Tibial artery (tissue), 4 donors: Measurements from ENCODE around the gene STON2.

Experiments
- DNase-seq, 2 donors: peaks; one replicate each; pipeline ENCODE4 v3.0.0-alpha.2; 2019
- H3K27ac ChIP-seq, 2 donors: fragments of 200-600 bp; sonication (generic) in 1 of 2; 1 replicate in 1 of 2; 2 replicates in 1 of 2; pipeline ENCODE4 v1.5.1; 2018 to 2019; ENCODE audit warnings: mild to moderate bottlenecking in 1 of 2
- H3K27me3 ChIP-seq, 2 donors: fragments of 200-600 bp; sonication (generic) in 1 of 2; one replicate each; pipeline versions ENCODE4 v1.5.1 to v1.6.0; 2016 to 2019
- H3K36me3 ChIP-seq, 3 donors: fragments of 200-600 bp; sonication (generic) in 2 of 3; one replicate each; pipeline ENCODE4 v1.5.1; 2016 to 2019; ENCODE audit warnings: mild to moderate bottlenecking in 2 of 3
- H3K4me1 ChIP-seq, 4 donors: fragments of 200-600 bp; sonication (generic) in 2 of 4; 1 replicate in 3 of 4; 2 replicates in 1 of 4; pipeline ENCODE4 v1.5.1; 2016 to 2019
- H3K4me3 ChIP-seq, 2 donors: fragments of 200-600 bp; sonication (generic) in 1 of 2; 1 replicate in 1 of 2; 2 replicates in 1 of 2; pipeline ENCODE4 v1.5.1; 2018 to 2019; ENCODE audit warnings: mild to moderate bottlenecking in 2 of 2
- H3K9me3 ChIP-seq, 3 donors: fragments of 200-600 bp; sonication (generic) in 1 of 3; one replicate each; pipeline ENCODE4 v1.5.1; 2016 to 2019
- intact Hi-C: fragments of 100-400 bp; cut with DNase I; formaldehyde crosslinking; loops from one replicate; pipeline ENCODE4 v1.15.0; 2023; ENCODE audit warnings: low total_unique reads
- TF ChIP-seq, protein P1 (sequence below), 2 experiments: fragments of 200-600 bp in 1 of 2; fragments of 450-650 bp in 1 of 2; IDR thresholded peaks; one replicate each; pipeline ENCODE4 v1.5.1; 2017 to 2019; ENCODE audit warnings: antibody characterized with exemption in 2 of 2, mild to moderate bottlenecking in 1 of 2, moderate library complexity in 1 of 2

Gene STON2

DNA sequence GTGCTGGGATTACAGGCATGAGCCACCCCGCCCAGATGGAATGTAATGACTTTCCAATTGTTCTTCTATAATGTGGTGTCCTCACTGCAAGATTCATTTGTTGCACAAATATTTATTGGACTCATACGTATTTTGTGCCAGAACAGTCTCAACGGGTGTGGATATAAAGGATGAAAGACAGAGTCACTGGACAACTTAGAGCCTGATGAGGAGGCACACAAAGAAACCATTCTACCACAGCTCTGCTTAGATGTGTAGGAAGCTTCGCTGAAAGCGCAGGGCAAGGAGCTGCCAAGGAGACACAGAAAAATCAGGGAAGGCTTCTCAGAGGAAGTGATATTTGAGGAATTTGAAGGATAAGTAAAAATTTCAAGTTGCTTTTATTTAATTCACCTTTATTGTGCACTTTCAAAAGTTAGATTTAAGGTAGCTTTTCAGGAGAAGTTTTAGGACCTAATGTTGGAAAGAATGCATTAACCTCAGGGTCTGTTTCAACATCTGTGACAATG lies 41.6 kb upstream of the STON2 start:
- Histone ChIP-seq H3K27ac (no peak overlapping the region), H3K27me3 (peaks cover 0 to 56% of the 10 kb centered on the region in 2 donors)
- intact Hi-C loops = no loop called here

DNA sequence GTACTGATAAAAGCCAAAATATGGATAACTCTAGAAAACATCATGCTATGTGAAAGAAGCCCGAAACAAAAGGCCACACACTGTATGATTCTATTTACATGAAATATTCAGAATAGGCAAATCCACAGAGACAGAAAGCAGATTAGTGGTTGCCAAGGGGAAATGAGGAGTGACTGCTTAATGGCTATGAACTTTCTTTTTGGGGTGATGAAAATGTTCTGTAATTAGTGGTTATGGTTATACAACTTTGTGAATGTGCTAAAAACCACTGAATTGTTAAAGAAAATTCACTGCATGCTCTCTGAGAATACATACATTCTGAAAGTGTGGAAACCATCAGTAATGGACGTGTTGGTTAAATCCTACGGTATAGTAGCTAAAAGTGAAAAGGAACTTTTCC lies 39.9 kb upstream of the STON2 start:
- no peak overlapping the region for H3K27ac ChIP-seq
- intact Hi-C loops = no loop called here
- H3K4me1 ChIP-seq = peaks cover 0 to 20% (median 14%) of the 10 kb centered on the region in 4 donors
- H3K4me3 ChIP-seq = no peak overlapping the region
- no peaks in the 10 kb centered on the region for H3K9me3 ChIP-seq
- DNase-seq = no peak
- H3K36me3 ChIP-seq = no peaks in the 10 kb centered on the region
- TF ChIP-seq, protein P1, sequence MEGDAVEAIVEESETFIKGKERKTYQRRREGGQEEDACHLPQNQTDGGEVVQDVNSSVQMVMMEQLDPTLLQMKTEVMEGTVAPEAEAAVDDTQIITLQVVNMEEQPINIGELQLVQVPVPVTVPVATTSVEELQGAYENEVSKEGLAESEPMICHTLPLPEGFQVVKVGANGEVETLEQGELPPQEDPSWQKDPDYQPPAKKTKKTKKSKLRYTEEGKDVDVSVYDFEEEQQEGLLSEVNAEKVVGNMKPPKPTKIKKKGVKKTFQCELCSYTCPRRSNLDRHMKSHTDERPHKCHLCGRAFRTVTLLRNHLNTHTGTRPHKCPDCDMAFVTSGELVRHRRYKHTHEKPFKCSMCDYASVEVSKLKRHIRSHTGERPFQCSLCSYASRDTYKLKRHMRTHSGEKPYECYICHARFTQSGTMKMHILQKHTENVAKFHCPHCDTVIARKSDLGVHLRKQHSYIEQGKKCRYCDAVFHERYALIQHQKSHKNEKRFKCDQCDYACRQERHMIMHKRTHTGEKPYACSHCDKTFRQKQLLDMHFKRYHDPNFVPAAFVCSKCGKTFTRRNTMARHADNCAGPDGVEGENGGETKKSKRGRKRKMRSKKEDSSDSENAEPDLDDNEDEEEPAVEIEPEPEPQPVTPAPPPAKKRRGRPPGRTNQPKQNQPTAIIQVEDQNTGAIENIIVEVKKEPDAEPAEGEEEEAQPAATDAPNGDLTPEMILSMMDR (IDR thresholded peaks at IDR 0.05) = no peak
- H3K27me3 ChIP-seq = peaks cover 0 to 57% of the 10 kb centered on the region in 2 donors

More for the DNA sequence above, 41.6 kb upstream of the STON2 start:
- DNase-seq = no peak
- no peaks in the 10 kb centered on the region for H3K9me3 ChIP-seq
- H3K4me1 ChIP-seq = peaks cover 0 to 5% (median 1%) of the 10 kb centered on the region in 4 donors
- no peak overlapping the region for H3K4me3 ChIP-seq
- no peaks in the 10 kb centered on the region for H3K36me3 ChIP-seq
- TF ChIP-seq, protein P1 (IDR thresholded peaks at IDR 0.05) = no peak

DNA sequence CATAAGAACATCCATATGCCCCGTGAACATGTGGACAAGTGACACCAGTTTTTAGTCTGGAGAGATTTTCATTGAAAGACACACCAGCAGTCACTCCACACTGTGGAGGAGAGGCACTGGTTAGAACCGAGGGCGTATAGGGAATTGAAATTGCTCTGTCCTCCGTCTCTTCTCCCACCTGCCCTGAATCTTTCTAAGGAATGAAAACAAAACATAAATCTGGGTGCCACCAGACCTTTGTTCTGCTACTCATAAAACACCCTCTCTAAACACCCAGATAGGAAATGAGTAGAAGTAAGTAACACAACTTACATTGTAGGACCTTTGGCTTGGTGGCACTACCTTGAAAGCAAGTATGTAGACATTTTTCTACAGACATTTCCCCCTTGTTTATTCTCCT lies 37.1 kb upstream of the STON2 start:
- TF ChIP-seq, protein P1 (IDR thresholded peaks at IDR 0.05) = no peak
- H3K27ac ChIP-seq = no peak overlapping the region
- peaks cover 0 to 20% (median 14%) of the 10 kb centered on the region in 4 donors for H3K4me1 ChIP-seq
- no peaks in the 10 kb centered on the region for H3K9me3 ChIP-seq
- no peaks in the 10 kb centered on the region for H3K36me3 ChIP-seq
- H3K4me3 ChIP-seq = no peak overlapping the region
- H3K27me3 ChIP-seq = peaks cover 0 to 52% of the 10 kb centered on the region in 2 donors
- DNase-seq = no peak
- intact Hi-C loops = no loop called here

DNA sequence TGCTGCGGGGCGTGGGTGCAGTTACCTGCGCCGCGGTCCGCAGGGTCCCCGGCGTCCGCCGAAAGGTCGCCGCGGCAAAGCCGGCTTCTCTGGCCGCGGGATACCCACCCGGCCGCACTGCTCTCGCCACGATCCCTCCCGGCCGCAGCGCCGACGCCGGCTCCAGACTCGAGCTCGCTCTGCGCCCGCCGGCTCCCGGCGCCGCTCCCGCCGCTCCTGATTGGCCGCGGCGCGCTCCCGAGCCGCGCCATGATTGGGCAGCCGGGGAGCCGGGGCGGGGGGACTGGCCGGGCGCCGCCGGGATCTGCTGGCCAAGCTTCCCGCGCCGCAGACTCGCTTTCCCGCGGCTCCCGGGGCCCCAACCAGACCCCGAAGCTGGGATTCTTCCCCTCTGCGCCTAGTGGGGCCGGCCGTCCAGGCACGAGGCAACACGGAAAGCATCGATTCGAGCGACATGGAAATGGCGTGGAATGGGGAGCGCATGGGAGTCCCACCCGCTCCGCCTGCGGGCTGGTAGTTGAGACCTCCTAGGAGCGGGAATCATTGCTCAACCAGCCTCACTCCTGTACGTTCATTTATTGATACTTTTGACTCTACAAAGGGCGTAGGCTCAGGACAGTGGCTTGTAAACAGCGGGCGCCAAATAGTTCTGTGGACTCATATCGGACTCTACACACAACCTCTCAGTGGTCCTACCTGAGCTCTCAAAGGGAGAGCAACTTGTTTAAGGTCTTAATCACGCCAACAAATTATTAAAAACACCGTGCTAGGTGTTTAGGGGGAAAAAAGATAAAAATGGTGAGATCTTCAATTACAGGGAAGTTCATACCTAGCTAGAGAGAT lies 36.4 kb upstream of the STON2 start:
- peak; percentile 73 to 81 for DNase-seq
- TF ChIP-seq, protein P1 (IDR thresholded peaks at IDR 0.05) = no peak
- Histone ChIP-seq H3K4me1 (peaks cover 0 to 20% (median 14%) of the 10 kb centered on the region in 4 donors), H3K4me3 (peak overlapping the region; percentile 48 to 56), H3K9me3 (no peaks in the 10 kb centered on the region), H3K27me3 (peaks cover 0 to 45% of the 10 kb centered on the region in 2 donors), H3K27ac (no peak overlapping the region), H3K36me3 (no peaks in the 10 kb centered on the region)
- intact Hi-C loops = no loop called here

DNA sequence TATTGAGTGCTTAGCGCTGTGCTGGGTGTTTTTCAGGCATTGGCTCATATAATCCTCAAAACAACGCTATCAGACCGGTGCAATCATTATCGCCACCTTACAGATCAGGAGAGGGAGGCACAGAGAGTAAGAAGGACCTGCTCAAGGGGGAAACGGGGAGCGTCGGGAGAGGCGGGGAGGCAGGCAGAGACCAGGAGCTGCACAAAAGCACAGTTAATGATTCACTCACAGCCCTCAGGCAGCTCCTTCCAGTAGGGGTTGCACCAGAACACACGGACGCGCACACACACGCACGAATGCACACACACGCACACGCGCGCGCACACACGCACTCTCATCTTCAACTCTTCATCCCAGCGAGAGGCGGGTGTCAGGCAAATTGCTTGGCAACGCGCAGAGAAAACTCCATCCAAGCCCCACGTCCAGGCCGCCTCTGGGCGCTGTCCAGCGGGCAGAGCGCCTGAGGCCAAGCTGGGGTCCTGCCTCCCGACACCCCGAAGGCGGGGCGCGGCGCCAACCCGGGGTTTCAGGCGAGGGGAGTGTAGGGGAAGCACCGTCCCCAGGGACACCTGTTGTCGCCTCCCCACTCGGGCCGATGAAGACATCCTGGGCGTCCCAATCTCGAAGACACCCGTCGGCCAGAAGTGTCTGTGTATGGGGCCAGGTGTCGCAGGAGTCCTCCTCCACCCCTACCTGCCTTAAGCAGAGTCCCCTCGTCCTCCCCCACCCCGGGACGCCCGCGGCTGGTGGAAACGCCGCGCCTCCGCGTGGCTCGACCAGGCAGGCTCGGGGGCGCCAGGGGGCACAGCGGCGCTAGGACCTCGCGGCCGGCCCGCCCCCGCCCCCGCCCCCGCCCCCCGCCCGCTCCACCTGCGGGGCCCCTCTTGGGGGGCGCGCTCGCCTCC lies 35.5 kb upstream of the STON2 start:
- intact Hi-C loops = no loop called here
- Histone ChIP-seq H3K27me3 (peaks cover 0 to 43% of the 10 kb centered on the region in 2 donors), H3K4me3 (peak overlapping the region; percentile 48 to 56), H3K4me1 (peaks cover 0 to 20% (median 14%) of the 10 kb centered on the region in 4 donors), H3K9me3 (no peaks in the 10 kb centered on the region), H3K27ac (peak overlapping the region in 1 of 2 donors; percentile 33), H3K36me3 (no peaks in the 10 kb centered on the region)
- peak; percentile 44 to 69 for DNase-seq
- TF ChIP-seq, protein P1 (IDR thresholded peaks at IDR 0.05) = no peak
